DLD1 (cell line): ENCODE results near the gene CPA2.

ENCODE experiments used
- in situ Hi-C: cut with HindIII; loops from 2 replicates; pipeline ENCODE4 v1.10.0; 2017; ENCODE audit warnings: low sequenced_read_pairs

The CPA2 gene

DNA sequence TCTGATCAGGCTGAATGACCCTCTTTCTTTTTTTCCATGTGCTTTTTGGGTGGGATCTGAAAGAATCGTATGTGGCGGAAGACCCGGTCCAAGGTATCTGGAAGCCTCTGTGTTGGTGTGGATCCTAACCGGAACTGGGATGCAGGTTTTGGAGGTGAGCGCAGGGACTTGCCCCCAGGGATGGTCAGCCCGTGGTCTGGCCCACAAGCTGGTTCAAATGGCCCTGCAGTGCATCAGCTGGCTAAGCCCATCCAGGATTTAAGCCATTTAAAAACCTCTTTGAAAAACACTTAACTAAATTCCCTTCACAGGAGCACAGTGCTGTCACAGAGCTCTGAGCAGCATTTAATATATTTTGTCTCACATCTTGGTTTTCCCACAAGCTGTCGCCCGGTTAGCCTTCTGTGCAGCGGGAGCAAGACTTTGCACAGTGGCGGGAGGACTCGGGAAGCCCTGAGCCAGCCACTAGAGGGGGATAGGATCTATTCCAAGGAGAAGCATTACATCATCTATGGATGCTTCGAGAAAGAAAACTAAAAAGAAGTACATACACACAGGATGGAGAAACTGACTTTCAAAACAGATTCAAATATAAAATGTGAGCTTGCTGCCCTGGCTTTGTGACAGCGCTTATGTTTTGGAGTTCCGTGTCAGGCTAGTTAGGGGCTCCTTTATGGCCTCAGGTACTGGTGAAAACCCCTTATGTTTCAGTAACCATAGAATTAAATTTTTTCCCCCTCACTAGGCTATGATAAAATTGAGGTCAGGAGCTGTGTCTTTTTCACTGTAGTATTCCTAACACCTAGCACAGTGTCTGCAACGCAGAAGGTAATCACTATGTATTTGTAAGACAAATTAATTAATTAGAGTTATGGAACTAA, 11.3 kb downstream of the CPA2 start:
- in situ Hi-C loops = no loop called here

DNA sequence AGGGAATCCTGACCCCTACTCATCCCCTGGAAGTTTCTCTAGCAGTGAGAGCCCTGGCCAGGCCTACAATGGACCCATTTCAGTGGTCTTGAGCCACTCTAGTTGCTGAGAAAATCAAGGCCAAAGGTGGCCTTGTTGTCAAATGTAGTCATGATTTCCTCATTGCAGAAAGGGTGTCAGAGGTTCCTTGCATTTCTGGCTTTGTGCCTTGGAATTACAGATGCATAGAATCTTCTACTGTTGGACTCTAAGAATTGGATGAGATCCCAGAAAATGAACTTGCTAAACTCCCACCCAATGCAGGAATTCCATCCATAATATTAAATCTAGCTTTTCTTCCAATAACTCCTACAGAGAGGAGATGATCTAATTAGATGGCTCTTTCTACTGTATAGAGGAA, 12.2 kb downstream of the CPA2 start:
- in situ Hi-C loops = no loop called here

DNA sequence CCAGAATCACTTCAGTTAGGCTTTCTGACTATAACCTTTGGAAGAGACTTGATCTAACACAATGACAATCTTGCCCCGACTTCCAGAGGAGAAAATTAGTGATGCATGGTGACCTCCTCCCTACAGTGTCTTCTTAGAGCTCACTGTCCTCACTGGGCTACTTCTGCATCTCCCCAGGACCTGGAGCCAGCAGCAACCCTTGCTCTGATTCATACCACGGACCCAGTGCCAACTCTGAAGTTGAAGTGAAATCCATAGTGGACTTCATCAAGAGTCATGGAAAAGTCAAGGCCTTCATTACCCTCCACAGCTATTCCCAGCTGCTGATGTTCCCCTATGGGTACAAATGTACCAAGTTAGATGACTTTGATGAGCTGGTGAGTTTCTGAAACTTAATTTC, 12.6 kb downstream of the CPA2 start:
- in situ Hi-C loops = no loop called here

DNA sequence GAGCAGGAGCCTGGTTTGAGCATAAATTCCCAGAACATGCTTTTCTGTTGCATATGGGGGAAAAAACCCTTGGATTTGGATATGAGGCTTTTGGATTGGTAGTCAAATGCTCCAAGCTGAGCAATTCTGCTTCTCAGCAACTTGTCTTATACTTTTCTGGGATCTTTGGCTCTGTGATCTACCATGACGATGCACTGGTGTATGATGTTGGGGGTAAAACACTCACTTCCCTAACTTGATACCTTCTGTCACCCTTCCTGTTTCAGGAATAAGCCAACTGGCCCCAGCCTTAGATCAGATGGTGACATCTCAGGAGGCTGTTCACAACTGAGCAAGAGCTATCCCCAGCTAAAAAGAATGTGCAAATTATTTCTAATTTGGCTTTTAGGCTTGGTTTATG, 13.2 kb downstream of the CPA2 start:
- in situ Hi-C loops = no loop called here

DNA sequence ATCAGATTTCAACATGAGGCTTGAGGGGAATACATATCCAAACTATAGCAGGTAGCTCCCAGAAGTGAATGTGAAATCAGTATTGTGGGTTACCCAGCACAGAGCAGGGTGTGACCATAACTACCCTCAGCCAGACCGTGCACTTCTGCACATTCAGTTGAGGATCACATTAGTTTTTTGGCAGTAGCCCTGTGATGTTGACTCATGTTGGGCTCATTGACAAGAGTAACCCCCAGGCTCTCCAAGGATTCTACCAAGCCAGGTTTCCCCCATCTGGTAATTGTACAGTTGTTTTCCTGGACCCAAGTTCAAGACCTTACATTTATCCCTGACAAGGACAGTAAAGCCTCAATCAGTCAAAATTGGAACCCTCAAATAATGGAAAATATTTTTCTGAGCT, 14.6 kb downstream of the CPA2 start:
- in situ Hi-C loops = no loop called here

DNA sequence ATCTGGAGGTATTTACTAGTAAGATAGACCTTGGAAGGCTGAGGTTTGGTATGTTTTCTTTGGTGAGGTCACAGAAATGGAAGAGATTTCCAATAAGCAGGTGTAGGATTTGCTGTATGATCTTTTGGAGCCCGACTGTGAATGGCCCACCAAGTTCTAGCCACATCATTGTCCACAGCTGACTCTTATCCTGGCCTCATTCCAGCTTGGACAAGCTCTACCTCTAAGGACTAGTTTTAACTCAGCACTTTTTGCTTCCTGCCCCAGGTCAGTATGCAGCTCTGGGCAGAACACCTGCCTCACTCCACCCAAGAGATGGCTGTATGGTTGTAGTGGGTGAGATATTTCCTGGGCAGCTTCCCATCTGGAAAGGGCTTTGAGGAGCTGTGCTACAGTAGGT, 20.2 kb downstream of the CPA2 start:
- in situ Hi-C loops = no loop called here

DNA sequence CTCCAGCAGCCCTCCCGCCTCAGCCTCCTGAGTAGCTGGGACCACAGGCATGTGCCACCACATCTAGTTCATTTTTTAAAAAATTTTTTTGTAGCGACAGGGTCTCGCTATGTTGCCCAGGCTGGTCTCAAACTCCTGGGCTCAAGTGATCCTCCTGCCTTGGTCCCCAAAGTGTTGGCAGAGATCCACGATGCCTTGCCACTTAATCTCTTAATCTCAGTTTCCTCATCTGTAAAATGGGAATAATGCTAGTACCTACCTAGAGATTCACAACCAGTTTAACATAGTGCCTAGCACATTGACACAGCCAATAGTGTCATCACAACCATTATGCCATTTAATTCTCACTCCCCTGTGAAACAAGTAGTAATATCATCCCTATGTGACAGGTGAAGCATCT, 21.5 kb downstream of the CPA2 start:
- in situ Hi-C loops = no loop called here

DNA sequence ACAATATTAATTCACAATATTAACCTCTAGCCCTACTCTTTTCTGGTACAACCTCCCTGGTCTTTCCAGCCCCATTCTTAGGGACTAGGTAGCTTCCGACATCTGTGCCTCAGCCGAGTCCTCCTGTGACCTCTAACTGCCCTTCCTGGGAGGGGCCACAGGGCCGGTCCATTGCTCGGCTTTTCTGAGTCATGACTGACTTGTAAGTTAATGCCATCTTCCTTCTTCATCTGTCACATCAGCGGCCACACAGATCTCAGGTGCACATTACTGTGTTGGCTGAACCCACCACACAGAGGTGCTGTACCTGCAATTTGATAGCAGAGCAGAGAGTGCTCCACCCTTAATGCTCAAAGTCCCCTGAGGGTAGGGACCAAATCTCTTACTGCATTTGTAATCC, 22.2 kb downstream of the CPA2 start:
- in situ Hi-C loops = no loop called here

DNA sequence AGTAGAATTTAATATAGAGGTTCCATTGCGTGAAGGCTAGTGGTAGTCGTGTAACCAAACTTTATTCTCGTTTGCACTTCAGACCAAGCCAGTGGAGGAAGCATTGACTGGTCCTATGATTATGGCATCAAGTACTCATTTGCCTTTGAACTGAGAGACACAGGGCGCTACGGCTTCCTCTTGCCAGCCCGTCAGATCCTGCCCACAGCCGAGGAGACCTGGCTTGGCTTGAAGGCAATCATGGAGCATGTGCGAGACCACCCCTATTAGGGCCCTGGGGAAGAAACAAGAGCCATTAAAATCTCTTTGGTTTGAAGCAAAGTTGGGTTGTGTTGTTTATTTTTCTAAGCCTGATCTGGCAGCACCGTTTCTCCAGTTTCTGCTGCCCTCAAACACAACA, 22.8 kb downstream of the CPA2 start:
- in situ Hi-C loops = no loop called here

DNA sequence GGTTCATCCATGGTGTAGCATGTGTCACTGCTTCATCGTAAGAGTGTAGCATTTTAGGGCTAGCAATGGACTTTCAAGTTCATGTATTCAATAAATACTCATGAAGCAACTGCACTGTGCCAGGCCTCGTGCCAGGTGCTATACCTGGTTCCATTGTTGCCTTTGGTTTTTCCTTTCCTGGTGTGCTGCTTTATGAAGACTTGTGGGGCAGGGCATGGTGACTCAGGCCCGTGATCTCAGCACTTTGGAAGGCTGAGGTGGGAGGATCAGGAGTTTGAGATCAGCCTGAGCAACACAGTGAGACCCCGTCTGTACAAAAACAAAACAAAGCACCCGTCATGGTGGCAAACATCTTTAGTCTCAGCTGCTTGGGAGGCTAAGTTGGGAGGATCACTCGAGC, 24.1 kb downstream of the CPA2 start:
- in situ Hi-C loops = no loop called here

DNA sequence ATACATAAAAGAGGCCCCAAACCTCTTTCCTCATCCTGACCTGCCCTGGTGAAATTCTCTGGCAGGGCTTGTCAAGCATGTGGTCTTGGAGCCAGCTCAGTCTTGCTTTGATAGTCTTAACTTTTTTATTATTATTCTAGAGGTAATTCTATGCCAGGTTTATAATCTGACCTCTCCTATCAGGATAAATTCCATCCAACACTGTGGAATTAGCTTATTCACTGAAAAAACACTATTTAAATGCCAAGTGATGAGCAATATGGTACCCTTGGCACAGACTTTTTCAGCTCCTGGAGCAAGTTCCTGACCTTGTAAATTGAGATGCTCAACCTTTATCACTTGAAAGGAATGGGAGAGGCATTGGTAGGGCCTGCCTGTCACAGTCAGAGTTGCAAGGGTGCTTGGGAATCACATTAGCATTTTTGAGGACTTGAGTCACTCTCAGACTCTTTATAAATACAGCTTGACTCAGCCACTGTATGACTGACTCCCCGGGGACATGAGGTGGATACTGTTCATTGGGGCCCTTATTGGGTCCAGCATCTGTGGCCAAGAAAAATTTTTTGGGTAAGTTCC, 26.1 kb downstream of the CPA2 start, which contains the start of gene CPA4:
Gene CPA4, plus strand, starts transcription at position 480 of the 576 bp plus-strand sequence. Its CDS starts 20 bp downstream, at position 500.
- in situ Hi-C loops = no loop called here

DNA sequence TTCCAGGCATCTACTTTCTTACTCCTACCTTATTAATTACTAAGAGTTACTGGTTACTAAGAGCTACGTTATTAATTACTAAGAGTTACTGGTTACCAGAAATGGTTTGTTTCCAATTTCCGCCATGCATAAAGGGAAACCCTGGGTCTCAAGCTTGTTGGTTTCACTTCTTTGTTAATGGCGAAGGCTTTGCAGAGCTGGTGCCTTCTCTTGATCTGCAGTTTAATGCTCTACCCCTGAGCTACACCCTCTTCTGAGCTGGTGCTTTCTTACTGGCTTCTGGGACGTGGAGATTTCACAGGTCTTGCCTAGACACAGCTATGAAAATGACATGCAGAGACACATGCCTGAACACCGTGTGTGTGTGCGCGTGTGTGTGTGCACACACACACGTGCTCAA, 26.9 kb downstream of the CPA2 start:
- in situ Hi-C loops = no loop called here

DNA sequence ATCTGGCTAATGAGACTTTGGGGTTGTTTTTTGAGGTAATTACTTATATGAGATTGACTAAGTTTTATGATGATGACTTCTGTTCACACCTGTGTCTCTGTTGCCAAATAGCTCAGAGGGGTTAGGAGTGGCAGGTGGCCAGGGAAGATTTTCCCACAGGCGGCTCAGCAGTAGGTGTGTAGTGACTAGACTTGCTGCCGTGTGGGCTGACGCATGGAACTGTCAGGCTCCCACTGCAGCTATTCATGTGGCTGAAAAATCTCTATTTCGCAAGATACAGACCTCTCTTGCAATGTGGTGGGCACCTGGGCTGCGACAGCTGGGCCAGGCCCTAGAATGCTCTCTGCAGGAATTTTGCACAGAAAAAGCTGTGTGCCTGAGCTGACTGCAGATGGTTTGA, 27.7 kb downstream of the CPA2 start:
- in situ Hi-C loops = no loop called here

DNA sequence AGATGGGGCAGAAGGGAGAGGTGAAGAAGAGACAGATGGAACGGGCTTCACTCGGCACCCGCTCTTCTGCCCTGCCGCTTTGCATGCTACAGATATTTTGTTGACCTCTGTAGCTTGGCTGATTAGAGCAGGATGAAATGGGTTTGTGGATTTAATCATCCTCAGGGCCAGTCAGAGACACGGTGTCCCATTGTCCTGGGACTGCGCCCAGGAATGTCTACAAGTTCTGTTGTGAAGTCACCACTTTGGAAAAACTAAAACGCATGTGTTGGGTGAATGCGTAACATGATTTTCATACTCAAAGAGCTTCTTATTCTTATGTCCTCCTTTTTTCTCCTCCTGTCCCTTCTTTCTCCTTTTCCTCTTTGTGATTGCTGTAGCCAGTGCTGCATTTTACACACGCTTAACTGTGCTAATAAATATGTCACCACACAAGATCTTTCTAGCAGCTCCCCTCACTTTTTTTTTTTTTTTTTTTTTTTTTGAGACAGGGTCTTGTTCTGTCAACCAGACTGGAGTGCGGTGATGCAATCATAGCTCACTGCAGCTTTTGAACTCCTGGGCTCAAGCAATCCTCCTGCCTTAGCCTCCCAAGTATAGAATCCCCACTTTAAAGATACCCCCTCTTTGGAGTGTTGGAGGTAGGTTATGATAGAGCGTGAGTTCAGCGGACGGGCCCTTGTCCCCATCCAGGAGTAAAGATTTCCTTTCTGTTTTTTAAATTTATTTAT, 29.7 kb downstream of the CPA2 start:
- in situ Hi-C loops = no loop called here

DNA sequence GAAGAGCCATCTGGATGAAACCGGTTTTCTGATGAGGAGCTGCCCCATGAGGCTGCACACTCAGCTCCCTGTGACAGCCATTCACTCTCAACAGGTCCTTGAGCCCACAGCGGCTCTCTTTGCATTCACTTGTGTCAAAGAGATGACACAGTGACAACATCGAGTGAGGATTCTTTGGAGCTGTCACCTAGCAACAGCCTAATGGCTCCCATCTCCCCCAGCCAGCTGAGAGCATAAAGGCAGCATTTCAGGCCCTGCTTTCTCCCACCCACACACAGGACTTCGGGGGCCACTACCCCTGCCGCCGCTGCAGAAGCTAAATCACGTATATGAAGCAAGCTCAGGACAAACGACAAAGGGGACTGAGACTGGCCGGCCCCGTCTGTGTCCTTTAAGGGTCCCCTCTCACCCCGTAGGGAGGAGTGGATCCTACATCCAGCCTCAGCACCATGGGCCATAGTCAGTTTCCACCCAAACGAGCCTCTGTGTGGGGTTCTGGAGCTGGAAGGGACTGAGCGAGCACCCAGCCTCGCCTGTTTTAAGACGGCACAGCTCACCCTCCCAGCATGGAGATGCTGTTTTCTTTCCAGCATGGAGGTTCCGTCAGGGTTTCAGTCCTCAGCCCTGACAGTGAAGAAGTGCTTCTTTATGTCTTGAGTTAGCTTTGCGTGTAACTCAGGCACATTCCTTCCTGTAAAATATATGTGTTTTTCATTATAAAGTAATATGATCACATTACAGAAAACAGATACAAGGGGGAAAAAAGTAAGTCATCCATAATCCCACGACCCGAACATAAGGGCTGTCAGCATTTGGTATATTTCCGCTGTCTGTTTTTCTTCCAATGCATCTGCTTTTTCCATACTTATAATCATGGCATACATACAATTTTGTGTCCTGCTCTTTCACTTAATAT, 31.2 kb downstream of the CPA2 start:
- in situ Hi-C loops = no loop called here

DNA sequence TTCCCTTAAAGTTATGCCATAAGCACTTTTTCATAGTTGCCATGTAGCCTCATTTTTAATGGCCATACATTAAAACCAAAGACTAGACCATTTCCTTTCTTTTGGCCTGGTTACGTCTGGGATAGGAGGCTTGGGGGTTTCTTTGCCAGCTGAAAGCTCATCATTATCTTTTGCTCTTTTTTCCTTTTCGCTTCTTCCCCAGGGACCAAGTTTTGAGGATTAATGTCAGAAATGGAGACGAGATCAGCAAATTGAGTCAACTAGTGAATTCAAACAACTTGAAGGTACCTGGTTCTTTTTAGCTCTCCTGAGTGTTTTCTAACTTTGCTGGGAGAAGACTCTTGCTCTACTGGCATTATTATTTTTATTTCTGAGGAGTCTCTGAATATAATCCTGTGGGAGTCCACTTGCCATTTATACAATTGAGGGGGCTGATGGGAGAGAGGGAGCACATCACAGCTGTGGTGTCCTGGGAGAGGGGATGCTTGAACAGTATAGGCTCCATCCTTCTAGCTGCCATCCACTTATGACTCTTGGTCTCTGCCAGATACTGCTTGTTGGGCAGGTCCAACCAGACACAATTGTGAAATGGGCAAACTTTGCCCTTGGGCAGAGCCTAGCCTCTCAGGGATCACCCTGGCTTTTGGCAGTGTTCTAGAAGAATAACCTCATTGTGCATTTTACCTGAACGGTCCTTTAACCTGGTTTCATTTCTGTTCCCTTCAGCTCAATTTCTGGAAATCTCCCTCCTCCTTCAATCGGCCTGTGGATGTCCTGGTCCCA, 32.1 kb downstream of the CPA2 start:
- in situ Hi-C loops = no loop called here

DNA sequence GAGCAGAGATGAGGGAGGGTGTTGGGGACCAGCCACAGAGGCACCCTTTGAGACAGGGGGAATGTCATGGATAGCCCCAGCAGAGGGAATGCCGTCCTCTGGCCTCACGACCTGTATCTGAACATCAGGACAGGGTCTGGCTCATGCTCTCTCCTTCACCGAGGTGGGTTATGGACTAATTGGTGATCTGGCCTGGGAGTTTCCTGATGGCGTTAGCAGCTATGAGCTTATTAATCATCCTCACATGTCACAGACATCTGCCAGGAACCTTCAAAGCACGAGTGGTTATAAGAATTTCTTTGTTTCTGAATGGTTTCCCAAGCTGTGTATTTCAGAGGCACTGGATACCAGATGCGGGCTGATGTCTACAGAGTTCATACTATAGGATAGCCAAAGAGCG, 33.2 kb downstream of the CPA2 start:
- in situ Hi-C loops = no loop called here

DNA sequence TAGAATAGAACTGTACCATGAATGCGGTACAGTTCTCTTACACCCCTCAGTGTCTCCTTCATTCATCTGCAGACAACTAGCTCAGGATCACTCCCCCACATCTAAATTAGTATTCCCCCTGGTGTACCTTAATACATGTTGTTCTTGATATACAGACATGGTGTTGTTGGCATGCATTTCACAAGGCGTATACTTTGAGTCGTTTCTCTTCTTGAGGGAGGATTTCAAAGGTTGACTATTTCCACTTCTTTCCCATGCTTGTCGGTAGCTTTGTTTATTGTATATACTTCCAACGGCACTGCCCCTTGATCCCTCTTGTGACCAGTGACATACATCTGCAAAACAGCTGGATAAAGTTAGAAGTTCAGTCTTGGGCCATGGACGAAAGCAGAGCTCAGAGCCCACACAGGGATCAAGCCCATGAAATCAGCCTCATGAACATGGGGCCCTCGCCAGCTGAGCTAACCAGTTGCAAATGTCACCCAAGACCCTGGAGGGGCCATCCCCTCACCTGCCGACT, 34.9 kb downstream of the CPA2 start:
- in situ Hi-C loops = no loop called here

DNA sequence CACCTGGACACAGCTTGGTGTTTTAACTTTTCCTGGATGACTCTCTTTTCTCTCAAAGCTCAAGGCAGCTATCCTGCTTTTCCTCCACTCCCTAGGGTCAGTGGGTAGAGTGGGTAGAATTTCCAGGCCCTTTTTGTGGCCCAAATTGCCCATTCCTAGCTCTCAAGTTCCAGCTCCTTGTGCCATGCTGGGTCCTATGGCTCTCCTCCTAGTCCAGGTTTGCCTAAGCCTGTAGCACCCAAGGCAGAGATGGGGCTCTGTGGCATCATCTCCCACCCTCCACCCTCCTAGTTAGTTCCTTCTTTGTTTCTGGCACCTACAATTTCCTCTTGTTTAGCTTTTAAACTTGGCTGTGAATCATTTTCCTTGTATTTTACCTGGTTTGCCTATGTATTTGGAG, 36.0 kb downstream of the CPA2 start:
- in situ Hi-C loops = no loop called here

DNA sequence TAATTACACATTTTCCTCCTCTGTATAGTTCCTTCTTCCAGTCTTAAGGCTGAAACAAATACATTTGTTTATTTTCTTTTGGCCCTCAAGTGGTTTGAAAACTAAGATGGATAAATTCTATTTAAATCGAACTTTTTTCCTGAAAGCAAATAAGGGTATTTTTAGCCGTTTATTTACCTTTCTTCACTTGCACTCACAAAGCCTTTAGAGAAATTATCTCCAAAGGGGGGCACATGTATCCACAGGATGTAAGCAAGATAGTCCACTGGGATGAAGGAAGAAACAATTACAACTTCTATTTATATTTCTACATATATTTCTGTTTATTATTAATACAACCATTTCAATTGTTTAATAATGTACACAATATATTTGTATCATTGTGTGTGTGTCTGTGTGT, 36.5 kb downstream of the CPA2 start:
- in situ Hi-C loops = no loop called here
